HepG2 (cell line): Measurements from ENCODE around the gene WDR45B. TPM values are rescaled to one million over a fixed set of nuclear protein-coding genes. Genes with fewer than 3 reads are reported as not detected.

Source experiments
- ARID4A ChIP-seq: sonication (generic); formaldehyde crosslinking; IDR thresholded peaks from 2 replicates; pipeline ENCODE4 v1.5.0; 2020; ENCODE audit warnings: mild to moderate bottlenecking, missing genetic modification reagents, borderline replicate concordance
- HMG20A ChIP-seq: IDR thresholded peaks from 2 replicates; pipeline ENCODE4 v1.6.1; 2016; ENCODE audit warnings: borderline replicate concordance
- HNF1B ChIP-seq: sonication (generic); formaldehyde crosslinking; IDR thresholded peaks from 2 replicates; pipeline ENCODE4 v1.5.1; 2020; ENCODE audit warnings: mild to moderate bottlenecking, moderate library complexity, missing genetic modification reagents
- HNF4A ChIP-seq: sonication (generic); formaldehyde crosslinking; IDR thresholded peaks from 2 replicates; pipeline ENCODE4 v1.4.0; 2020; ENCODE audit warnings: missing genetic modification reagents
- MEF2D ChIP-seq: sonication (generic); formaldehyde crosslinking; IDR thresholded peaks from 2 replicates; pipeline ENCODE4 v1.5.1; 2020; ENCODE audit warnings: mild to moderate bottlenecking, missing genetic modification reagents
- MIXL1 ChIP-seq: IDR thresholded peaks from 2 replicates; pipeline ENCODE4 v1.6.1; 2016
- MZF1 ChIP-seq: sonication (generic); formaldehyde crosslinking; IDR thresholded peaks from 2 replicates; pipeline ENCODE4 v1.8.1; 2023; ENCODE audit warnings: mild to moderate bottlenecking, missing genetic modification reagents, borderline replicate concordance
- XRCC5 ChIP-seq: fragments of 200-400 bp; formaldehyde crosslinking; optimal IDR thresholded peaks from 2 replicates; pipeline ENCODE3; 2017; ENCODE audit warnings: mild to moderate bottlenecking, low read length
- ZBTB14 ChIP-seq: sonication (generic); formaldehyde crosslinking; IDR thresholded peaks from 2 replicates; pipeline ENCODE4 v1.4.0; 2020; ENCODE audit warnings: missing genetic modification reagents
- ZBTB7A ChIP-seq: sonication (generic); formaldehyde crosslinking; IDR thresholded peaks from 2 replicates; pipeline ENCODE4 v1.8.0; 2022; ENCODE audit warnings: mild to moderate bottlenecking, missing genetic modification reagents
- ZHX1 ChIP-seq: sonication (generic); formaldehyde crosslinking; IDR thresholded peaks from 2 replicates; pipeline ENCODE4 v1.8.1; 2022; ENCODE audit warnings: low read depth, mild to moderate bottlenecking, missing genetic modification reagents
- ZNF383 ChIP-seq: sonication (generic); formaldehyde crosslinking; IDR thresholded peaks from 2 replicates; pipeline ENCODE4 v1.4.0; 2020; ENCODE audit warnings: missing genetic modification reagents, mild to moderate bottlenecking, borderline replicate concordance
- ZNF709 ChIP-seq: sonication (generic); formaldehyde crosslinking; IDR thresholded peaks from 2 replicates; pipeline ENCODE4 v1.5.0; 2020; ENCODE audit warnings: mild to moderate bottlenecking, missing genetic modification reagents
- ZNF777 ChIP-seq: sonication (generic); formaldehyde crosslinking; IDR thresholded peaks from 2 replicates; pipeline ENCODE4 v1.4.0; 2020; ENCODE audit warnings: missing genetic modification reagents
- ZNF782 ChIP-seq: sonication (generic); formaldehyde crosslinking; IDR thresholded peaks from 2 replicates; pipeline ENCODE4 v1.4.0; 2020; ENCODE audit warnings: missing genetic modification reagents, mild to moderate bottlenecking, borderline replicate concordance
- ZNF891 ChIP-seq: sonication (generic); formaldehyde crosslinking; IDR thresholded peaks from 2 replicates; pipeline ENCODE4 v1.5.0; 2020; ENCODE audit warnings: mild to moderate bottlenecking, missing genetic modification reagents
- ZUFSP ChIP-seq: sonication (generic); formaldehyde crosslinking; IDR thresholded peaks from 2 replicates; pipeline ENCODE4 v1.9.0; 2021; ENCODE audit warnings: missing genetic modification reagents, mild to moderate bottlenecking, borderline replicate concordance
- polyA plus RNA-seq, 8 experiments: library from polyadenylated mRNA; depleted of rRNA in 3 of 8; stranded (reverse) in 7 of 8; unstranded in 1 of 8; fragments of >200 nt; fragmentation: Illumina TruSeq in 4 of 8; extraction: Trizol in 4 of 8; gene quantifications; 2 replicates each; pipeline versions ENCODE4 v1.2.1 to v1.2.3, GENCODE V29; 2011 to 2016; ENCODE audit warnings: low read depth in 4 of 8, missing spikeins in 1 of 8, mixed read lengths in 1 of 8; ENCODE audit not compliant: insufficient read depth in 1 of 8
- total RNA-seq, 5 experiments: library from RNA; depleted of rRNA; stranded (reverse); fragments of >200 nt; fragmentation: Illumina TruSeq; extraction: Trizol; gene quantifications; 2 replicates each; pipeline ENCODE4 v1.2.3, GENCODE V29; 2016; ENCODE audit warnings: low read depth in 1 of 5

WDR45B gene
- total and polyA plus RNA-seq, 2 of the 13 experiments (the other 11 are each of a cell fraction or from before 2014, with no cell fraction given): 86.2 to 155 TPM

- TF ChIP-seq ARID4A (CRISPR knock-in tag) (peak; percentile 15; the same call in 1 of the 2 replicates), MEF2D (CRISPR knock-in tag) (no peak), ZBTB14 (CRISPR knock-in tag) (no peak), XRCC5 (peak; percentile 77), ZUFSP (no peak), ZNF891 (CRISPR knock-in tag) (peak; percentile 79; the same call in 1 of the 2 replicates), MZF1 (0 out of 2 replicates have a peak, but pooled peaks have one; percentile 35), ZNF383 (CRISPR knock-in tag) (no peak), MIXL1 (CRISPR knock-in tag) (no peak), HNF1B (CRISPR knock-in tag) (0 out of 2 replicates have a peak, but pooled peaks have one; percentile 36), ZHX1 (CRISPR knock-in tag) (peak; percentile 38; the same call in 1 of the 2 replicates), ZNF777 (CRISPR knock-in tag) (no peak), ZBTB7A (CRISPR knock-in tag) (no peak), HNF4A (CRISPR knock-in tag) (peak; percentile 16; the same call in 1 of the 2 replicates), HMG20A (CRISPR knock-in tag) (no peak), ZNF782 (CRISPR knock-in tag) (no peak), ZNF709 (CRISPR knock-in tag) (no peak)
Observed at GRCh38 chr17:82679586-82680465, 31.6 kb upstream of the WDR45B start (continued).
